ENCODE measurements around the gene FNDC1.

DNA sequence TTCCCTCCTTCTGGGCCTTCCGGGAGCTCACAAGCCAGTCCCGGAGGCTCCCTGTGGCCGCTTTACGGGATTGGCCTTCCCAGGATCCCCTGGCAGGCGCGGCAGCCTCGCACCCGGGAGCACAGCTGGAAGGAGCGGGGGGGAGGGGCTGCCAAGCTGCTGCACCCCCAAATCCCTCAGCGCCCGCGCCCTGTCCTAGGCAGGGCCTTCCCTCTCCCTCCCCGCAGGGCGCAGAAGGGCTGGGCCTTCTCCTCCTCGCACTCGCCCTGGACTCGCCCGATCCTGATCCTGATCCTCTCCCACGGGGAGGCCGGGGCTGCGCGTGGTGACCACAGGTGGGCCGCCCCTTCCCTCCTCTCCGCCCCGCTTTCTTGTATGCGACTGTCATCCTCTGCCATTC is 146.4 kb downstream of the FNDC1 start:
- TF ChIP-seq, protein P1, sequence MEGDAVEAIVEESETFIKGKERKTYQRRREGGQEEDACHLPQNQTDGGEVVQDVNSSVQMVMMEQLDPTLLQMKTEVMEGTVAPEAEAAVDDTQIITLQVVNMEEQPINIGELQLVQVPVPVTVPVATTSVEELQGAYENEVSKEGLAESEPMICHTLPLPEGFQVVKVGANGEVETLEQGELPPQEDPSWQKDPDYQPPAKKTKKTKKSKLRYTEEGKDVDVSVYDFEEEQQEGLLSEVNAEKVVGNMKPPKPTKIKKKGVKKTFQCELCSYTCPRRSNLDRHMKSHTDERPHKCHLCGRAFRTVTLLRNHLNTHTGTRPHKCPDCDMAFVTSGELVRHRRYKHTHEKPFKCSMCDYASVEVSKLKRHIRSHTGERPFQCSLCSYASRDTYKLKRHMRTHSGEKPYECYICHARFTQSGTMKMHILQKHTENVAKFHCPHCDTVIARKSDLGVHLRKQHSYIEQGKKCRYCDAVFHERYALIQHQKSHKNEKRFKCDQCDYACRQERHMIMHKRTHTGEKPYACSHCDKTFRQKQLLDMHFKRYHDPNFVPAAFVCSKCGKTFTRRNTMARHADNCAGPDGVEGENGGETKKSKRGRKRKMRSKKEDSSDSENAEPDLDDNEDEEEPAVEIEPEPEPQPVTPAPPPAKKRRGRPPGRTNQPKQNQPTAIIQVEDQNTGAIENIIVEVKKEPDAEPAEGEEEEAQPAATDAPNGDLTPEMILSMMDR (IDR thresholded peaks at IDR 0.05), result no peak
- TF ChIP-seq POLR2A (IDR thresholded peaks at IDR 0.05), result no peak

All from thyroid gland (tissue), 4 donors.